OCI-LY1 (cell line): Measurements from ENCODE around the gene GMPPB.

Experiments used
- H2AFZ ChIP-seq: fragments of 200-600 bp; sonication (generic), shearing (Covaris generic); 2 replicates; pipeline ENCODE4 v1.6.0; 2014; ENCODE audit warnings: antibody characterized with exemption, mild to moderate bottlenecking, low read length
- H3F3A ChIP-seq: fragments of 200-600 bp; sonication (generic), shearing (Covaris generic); 2 replicates; pipeline ENCODE4 v1.6.0; 2014; ENCODE audit warnings: mild to moderate bottlenecking, antibody characterized with exemption, low read length, moderate library complexity; ENCODE audit not compliant: insufficient read depth
- H3K27ac ChIP-seq: fragments of 200-600 bp; sonication (generic); 2 replicates; pipeline ENCODE4 v1.5.1; 2014; ENCODE audit warnings: low read length, mixed run types, mild to moderate bottlenecking, low read depth; ENCODE audit not compliant: poor library complexity, severe bottlenecking
- H3K27me3 ChIP-seq: fragments of 200-600 bp; sonication (generic); 2 replicates; pipeline ENCODE4 v1.6.0; 2014; ENCODE audit warnings: antibody characterized with exemption, mild to moderate bottlenecking, low read length, moderate library complexity; ENCODE audit not compliant: insufficient read depth
- H3K36me3 ChIP-seq: fragments of 200-600 bp; sonication (generic); 2 replicates; pipeline ENCODE4 v1.6.1; 2014; ENCODE audit warnings: mild to moderate bottlenecking, antibody characterized with exemption, low read length, moderate library complexity, mixed read lengths; ENCODE audit not compliant: insufficient read depth
- H3K4me1 ChIP-seq: fragments of 200-600 bp; sonication (generic); 2 replicates; pipeline ENCODE4 v1.5.1; 2014; ENCODE audit warnings: mild to moderate bottlenecking, low read length, moderate library complexity; ENCODE audit not compliant: insufficient read depth, severe bottlenecking
- H3K4me2 ChIP-seq: fragments of 200-600 bp; sonication (generic), shearing (Covaris generic); 2 replicates; pipeline ENCODE4 v1.6.1; 2014; ENCODE audit warnings: low read length
- H3K4me3 ChIP-seq: fragments of 200-600 bp; sonication (generic); 2 replicates; pipeline ENCODE4 v1.5.1; 2014; ENCODE audit warnings: low read length, low read depth, mild to moderate bottlenecking, mixed read lengths; ENCODE audit not compliant: poor library complexity, severe bottlenecking
- H3K79me2 ChIP-seq: fragments of 200-600 bp; shearing (Covaris generic); 2 replicates; pipeline ENCODE4 v1.6.1; 2016; ENCODE audit warnings: mixed run types, low read length, mixed read lengths; ENCODE audit not compliant: insufficient read depth
- H3K9ac ChIP-seq: fragments of 200-600 bp; sonication (generic), shearing (Covaris generic); 2 replicates; pipeline ENCODE4 v1.6.1; 2014; ENCODE audit warnings: mild to moderate bottlenecking, low read length, mixed read lengths
- H3K9me2 ChIP-seq: fragments of 200-600 bp; sonication (generic), shearing (Covaris generic); 2 replicates; pipeline ENCODE4 v1.6.1; 2014; ENCODE audit warnings: low read depth, mild to moderate bottlenecking, low read length, mixed read lengths
- H3K9me3 ChIP-seq: fragments of 200-600 bp; shearing (Covaris generic); 2 replicates; pipeline ENCODE4 v1.6.1; 2014; ENCODE audit warnings: low read length, mixed read lengths
- H4K20me1 ChIP-seq: fragments of 200-600 bp; sonication (generic), shearing (Covaris generic); 2 replicates; pipeline ENCODE4 v1.6.0; 2016; ENCODE audit warnings: mild to moderate bottlenecking, low read length; ENCODE audit not compliant: insufficient read depth
- CTCF ChIP-seq: fragments of 200-600 bp; sonication (generic), shearing (Covaris generic); IDR thresholded peaks from 2 replicates; pipeline ENCODE4 v1.5.1; 2017; ENCODE audit warnings: mild to moderate bottlenecking, antibody characterized with exemption, low read length, moderate library complexity, mixed read lengths
- EZH2 ChIP-seq: fragments of 200-600 bp; sonication (generic), shearing (Covaris generic); IDR thresholded peaks from 2 replicates; pipeline ENCODE4 v1.8.0; 2017; ENCODE audit warnings: borderline replicate concordance, mixed run types, mild to moderate bottlenecking, antibody characterized with exemption, low read length, moderate library complexity, mixed read lengths

Gene GMPPB

GRCh38 chr3:49681232-49681522 lies 42.6 kb downstream of the GMPPB start:
- no peak overlapping the region for H2AFZ ChIP-seq

GRCh38 chr3:49680493-49681231 lies 43.1 kb downstream of the GMPPB start:
- Histone ChIP-seq H3K4me3 (no peak overlapping the region), H4K20me1 (no peaks in the 10 kb centered on the region), H3K79me2 (no peaks in the 10 kb centered on the region), H3K36me3 (peaks cover 83% of the 10 kb centered on the region), H3F3A (no peaks in the 10 kb centered on the region), H3K9me3 (no peaks in the 10 kb centered on the region), H2AFZ (no peak overlapping the region), H3K4me2 (no peak overlapping the region), H3K9me2 (no peaks in the 10 kb centered on the region), H3K27me3 (no peaks in the 10 kb centered on the region), H3K27ac (no peak overlapping the region), H3K9ac (no peak overlapping the region), H3K4me1 (no peaks in the 10 kb centered on the region)
- TF ChIP-seq EZH2, result no peak
- no peak for TF ChIP-seq CTCF

More at GRCh38 chr3:49681232-49681522, 42.6 kb downstream of the GMPPB start:
- H3K9me2 ChIP-seq, result no peaks in the 10 kb centered on the region
- H3K9ac ChIP-seq, result no peak overlapping the region
- H3K27ac ChIP-seq, result no peak overlapping the region
- no peak overlapping the region for H3K4me3 ChIP-seq
- H3K4me1 ChIP-seq, result no peaks in the 10 kb centered on the region
- no peak overlapping the region for H3K4me2 ChIP-seq
- no peak for TF ChIP-seq CTCF
- no peak for TF ChIP-seq EZH2
- no peaks in the 10 kb centered on the region for H3F3A ChIP-seq
- H3K9me3 ChIP-seq, result no peaks in the 10 kb centered on the region
- H4K20me1 ChIP-seq, result no peaks in the 10 kb centered on the region
- peaks cover 78% of the 10 kb centered on the region for H3K36me3 ChIP-seq
- H3K27me3 ChIP-seq, result no peaks in the 10 kb centered on the region
- no peaks in the 10 kb centered on the region for H3K79me2 ChIP-seq

- H3K27me3 ChIP-seq, result no peaks in the 10 kb centered on the region
- H3K36me3 ChIP-seq, result peaks cover 53% of the 10 kb centered on the region
- H3F3A ChIP-seq, result no peaks in the 10 kb centered on the region
- H3K79me2 ChIP-seq, result no peaks in the 10 kb centered on the region
- TF ChIP-seq CTCF (no peak), EZH2 (no peak)
- H3K27ac ChIP-seq, result no peak overlapping the region
- H3K9me2 ChIP-seq, result no peaks in the 10 kb centered on the region
- H4K20me1 ChIP-seq, result no peaks in the 10 kb centered on the region
- H2AFZ ChIP-seq, result no peak overlapping the region
- H3K9me3 ChIP-seq, result no peaks in the 10 kb centered on the region
- no peak overlapping the region; the same call in 1 of the 2 replicates for H3K9ac ChIP-seq
- H3K4me2 ChIP-seq, result no peak overlapping the region
- peaks cover 20% of the 10 kb centered on the region for H3K4me1 ChIP-seq
- H3K4me3 ChIP-seq, result no peak overlapping the region
These were observed 47.8 kb downstream of the GMPPB start for GRCh38 chr3:49675912-49676311.
